ENCODE measurements around the gene CCDC85C. TPM values are rescaled to one million over a fixed set of nuclear protein-coding genes. Genes with fewer than 3 reads are reported as not detected.

The CCDC85C gene
- total and polyA plus RNA-seq, 2 experiments from 2014 or later, result 4.5 to 24.9 TPM

GRCh38 chr14:99578541-99579101 lies 25.4 kb downstream of the CCDC85C start:
- Histone ChIP-seq H3F3A (replicated peaks; ENCODE audit: low read depth) (no peaks in the 10 kb centered on the region), H3K27ac (ENCODE audit: low read depth) (no peak overlapping the region), H4K20me1 (replicated peaks; ENCODE audit: insufficient read depth) (peaks cover 4% of the 10 kb centered on the region; the same call in 1 of the 2 replicates), H2AFZ (no peak overlapping the region), H3K9me2 (ENCODE audit: insufficient read depth) (no peaks in the 10 kb centered on the region), H3K4me1 (ENCODE audit: insufficient read depth) (peaks cover 39% of the 10 kb centered on the region), H3K4me2 (no peak overlapping the region), H3K79me2 (replicated peaks; ENCODE audit: insufficient read depth) (peaks cover 55% of the 10 kb centered on the region), H3K27me3 (ENCODE audit: insufficient read depth) (no peaks in the 10 kb centered on the region), H3K4me3 (no peak overlapping the region), H3K36me3 (ENCODE audit: insufficient read depth) (no peaks in the 10 kb centered on the region)
- ATAC-seq (no peak), DNase-seq (ENCODE audit: low spot score) (no peak)
- peaks cover 7% of the 10 kb centered on the region for H3K27me3 Mint-ChIP-seq (ENCODE audit: insufficient read depth, low read depth, poor library complexity)
- H3K36me3 Mint-ChIP-seq (ENCODE audit: low read depth), result no peaks in the 10 kb centered on the region
- no peak overlapping the region for H3K27ac Mint-ChIP-seq
- peaks cover 52% of the 10 kb centered on the region for H3K4me1 Mint-ChIP-seq
- H3K9me3 Mint-ChIP-seq, result no peaks in the 10 kb centered on the region
- no peak overlapping the region for H3K4me3 Mint-ChIP-seq
- no peak for TF ChIP-seq ZNF462 (CRISPR knock-in tag; IDR thresholded peaks at IDR 0.05)
- TF ChIP-seq JUNB (IDR thresholded peaks at IDR 0.05; ENCODE audit: unreplicated experiment), result no peak

GRCh38 chr14:99576761-99577705 lies 27.0 kb downstream of the CCDC85C start:
- Histone ChIP-seq H3K36me3 (ENCODE audit: insufficient read depth) (no peaks in the 10 kb centered on the region), H2AFZ (no peak overlapping the region), H3K27me3 (ENCODE audit: insufficient read depth) (no peaks in the 10 kb centered on the region), H3K4me1 (ENCODE audit: insufficient read depth) (peaks cover 48% of the 10 kb centered on the region), H3F3A (replicated peaks; ENCODE audit: low read depth) (no peaks in the 10 kb centered on the region), H4K20me1 (replicated peaks; ENCODE audit: insufficient read depth) (peaks cover 4% of the 10 kb centered on the region; the same call in 1 of the 2 replicates), H3K4me3 (no peak overlapping the region), H3K79me2 (replicated peaks; ENCODE audit: insufficient read depth) (peaks cover 53% of the 10 kb centered on the region), H3K27ac (ENCODE audit: low read depth) (no peak overlapping the region), H3K9me2 (ENCODE audit: insufficient read depth) (no peaks in the 10 kb centered on the region), H3K4me2 (no peak overlapping the region)
- DNase-seq (ENCODE audit: low spot score) (no peak), ATAC-seq (no peak)
- Mint-ChIP-seq H3K27me3 (ENCODE audit: insufficient read depth, low read depth, poor library complexity) (peaks cover 10% of the 10 kb centered on the region), H3K27ac (no peak overlapping the region), H3K4me1 (peaks cover 68% of the 10 kb centered on the region), H3K9me3 (no peaks in the 10 kb centered on the region), H3K36me3 (ENCODE audit: low read depth) (no peaks in the 10 kb centered on the region; the same call in 2 of the 3 replicates), H3K4me3 (no peak overlapping the region; the same call in 2 of the 3 replicates)
- TF ChIP-seq STAT1 (IDR thresholded peaks at IDR 0.05; ENCODE audit: unreplicated experiment), result no peak
- no peak for TF ChIP-seq ETS1 (IDR thresholded peaks at IDR 0.05)
- no peak for TF ChIP-seq ZNF114 (CRISPR knock-in tag; IDR thresholded peaks at IDR 0.05)
- no peak for TF ChIP-seq NANOG (IDR thresholded peaks at IDR 0.05; ENCODE audit: borderline replicate concordance)
